Calu3 (cell line): ENCODE results near the gene FAM193A. TPM values are rescaled to one million over a fixed set of nuclear protein-coding genes. Genes with fewer than 3 reads are reported as not detected.

ENCODE experiments used
- BruUV-seq: library from RNA; stranded (reverse); fragments of 400-500 nt; replicated peaks from 2 replicates; lab custom pipeline; 2021; lab: Mats Ljungman, UMichigan
- CTCF ChIA-PET: fragments of 300-600 bp; sonication (Branson Sonifier 250); formaldehyde crosslinking; loops from one replicate; lab custom pipeline; 2022; ENCODE audit warnings: antibody characterized with exemption; lab: Charles Lee
- DNase-seq: peaks from one replicate; pipeline ENCODE4 v3.0.0; 2022
- H3K27ac Mint-ChIP-seq: one replicate; pipeline ENCODE4 v1.8.0; 2022; ENCODE audit warnings: mixed read lengths; ENCODE audit not compliant: unreplicated experiment
- H3K27me3 Mint-ChIP-seq: one replicate; pipeline ENCODE4 v1.8.0; 2022; ENCODE audit warnings: mixed read lengths; ENCODE audit not compliant: unreplicated experiment
- H3K36me3 Mint-ChIP-seq: one replicate; pipeline ENCODE4 v1.8.0; 2022; ENCODE audit warnings: mild to moderate bottlenecking, moderate library complexity, mixed read lengths; ENCODE audit not compliant: insufficient read depth, unreplicated experiment
- H3K4me1 Mint-ChIP-seq: one replicate; pipeline ENCODE4 v1.8.0; 2022; ENCODE audit warnings: mild to moderate bottlenecking, low read depth, mixed read lengths; ENCODE audit not compliant: unreplicated experiment
- H3K4me3 Mint-ChIP-seq: one replicate; pipeline ENCODE4 v1.8.0; 2022; ENCODE audit warnings: mild to moderate bottlenecking, low read depth, moderate library complexity, mixed read lengths; ENCODE audit not compliant: unreplicated experiment
- H3K9me3 Mint-ChIP-seq: one replicate; pipeline ENCODE4 v1.8.0; 2022; ENCODE audit warnings: low read depth, mixed read lengths; ENCODE audit not compliant: unreplicated experiment
- intact Hi-C: fragments of 100-400 bp; cut with micrococcal nuclease; formaldehyde crosslinking; loops from one replicate; pipeline ENCODE4 v1.10.0; 2022; ENCODE audit not compliant: unreplicated experiment
- total RNA-seq: library from RNA; stranded (reverse); gene quantifications from 2 replicates; pipeline ENCODE4 v1.2.3, GENCODE V29; 2022
- TF ChIP-seq, protein P1 (sequence below): fragments of 200-600 bp; IDR thresholded peaks from one replicate; pipeline ENCODE4 v1.8.0; 2022; ENCODE audit warnings: antibody characterized with exemption; ENCODE audit not compliant: unreplicated experiment

FAM193A gene
- total RNA-seq, 1 experiment from 2014 or later, result 20.0 TPM

DNA sequence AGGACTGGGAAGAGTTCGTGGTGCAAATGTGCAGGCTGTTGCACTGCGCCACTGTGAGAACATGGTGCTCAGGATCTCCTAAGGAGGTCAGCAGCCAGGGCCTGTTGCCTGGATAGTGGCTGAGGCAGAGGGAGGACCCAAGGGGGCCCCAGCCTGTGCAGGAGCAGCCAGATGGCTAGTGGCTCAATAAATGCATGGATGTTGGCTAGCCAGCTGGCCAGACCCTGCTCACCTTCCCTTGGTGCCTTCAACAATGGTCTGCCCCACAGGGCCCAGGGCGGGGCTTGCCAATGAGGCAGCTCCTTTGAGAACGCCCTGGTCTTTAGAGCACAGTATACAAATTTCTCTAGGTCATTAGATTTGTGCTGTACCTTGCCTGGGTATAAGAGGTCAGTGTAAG lies 152.2 kb downstream of the FAM193A start:
- Mint-ChIP-seq H3K27me3 (no peaks in the 10 kb centered on the region), H3K27ac (no peak overlapping the region), H3K4me1 (no peaks in the 10 kb centered on the region), H3K4me3 (no peak overlapping the region), H3K36me3 (peaks cover 6% of the 10 kb centered on the region), H3K9me3 (no peaks in the 10 kb centered on the region)
- no peak for DNase-seq
- TF ChIP-seq, protein P1, sequence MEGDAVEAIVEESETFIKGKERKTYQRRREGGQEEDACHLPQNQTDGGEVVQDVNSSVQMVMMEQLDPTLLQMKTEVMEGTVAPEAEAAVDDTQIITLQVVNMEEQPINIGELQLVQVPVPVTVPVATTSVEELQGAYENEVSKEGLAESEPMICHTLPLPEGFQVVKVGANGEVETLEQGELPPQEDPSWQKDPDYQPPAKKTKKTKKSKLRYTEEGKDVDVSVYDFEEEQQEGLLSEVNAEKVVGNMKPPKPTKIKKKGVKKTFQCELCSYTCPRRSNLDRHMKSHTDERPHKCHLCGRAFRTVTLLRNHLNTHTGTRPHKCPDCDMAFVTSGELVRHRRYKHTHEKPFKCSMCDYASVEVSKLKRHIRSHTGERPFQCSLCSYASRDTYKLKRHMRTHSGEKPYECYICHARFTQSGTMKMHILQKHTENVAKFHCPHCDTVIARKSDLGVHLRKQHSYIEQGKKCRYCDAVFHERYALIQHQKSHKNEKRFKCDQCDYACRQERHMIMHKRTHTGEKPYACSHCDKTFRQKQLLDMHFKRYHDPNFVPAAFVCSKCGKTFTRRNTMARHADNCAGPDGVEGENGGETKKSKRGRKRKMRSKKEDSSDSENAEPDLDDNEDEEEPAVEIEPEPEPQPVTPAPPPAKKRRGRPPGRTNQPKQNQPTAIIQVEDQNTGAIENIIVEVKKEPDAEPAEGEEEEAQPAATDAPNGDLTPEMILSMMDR, result no peak
- intact Hi-C loops, result no loop called here
- CTCF ChIA-PET, result no interaction called here
- BruUV-seq, result no TSS peak

DNA sequence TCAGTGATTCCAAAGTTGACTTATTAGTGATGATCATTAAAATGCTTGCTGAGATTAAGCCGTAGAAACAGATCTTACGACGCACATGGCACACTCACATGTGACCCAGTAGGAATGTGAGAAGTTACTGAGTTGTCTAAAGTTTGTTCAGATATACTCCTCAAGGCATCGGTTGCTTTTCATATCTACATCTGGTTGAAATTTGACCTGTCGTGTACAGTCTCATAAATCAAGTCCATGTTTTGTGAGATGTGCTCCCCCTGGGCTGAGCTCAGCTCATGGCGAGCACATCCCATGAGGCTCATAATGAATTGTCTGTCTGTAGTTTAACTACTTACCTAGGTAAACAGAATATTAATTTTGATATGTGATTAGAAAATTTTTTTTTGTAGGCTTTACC lies 152.7 kb downstream of the FAM193A start:
- Mint-ChIP-seq H3K27me3 (no peaks in the 10 kb centered on the region), H3K9me3 (no peaks in the 10 kb centered on the region), H3K36me3 (peaks cover 6% of the 10 kb centered on the region), H3K27ac (no peak overlapping the region), H3K4me1 (no peaks in the 10 kb centered on the region), H3K4me3 (no peak overlapping the region)
- BruUV-seq, result no TSS peak
- TF ChIP-seq, protein P1, result no peak
- DNase-seq, result no peak
- intact Hi-C loops, result no loop called here
- CTCF ChIA-PET, result no interaction called here

DNA sequence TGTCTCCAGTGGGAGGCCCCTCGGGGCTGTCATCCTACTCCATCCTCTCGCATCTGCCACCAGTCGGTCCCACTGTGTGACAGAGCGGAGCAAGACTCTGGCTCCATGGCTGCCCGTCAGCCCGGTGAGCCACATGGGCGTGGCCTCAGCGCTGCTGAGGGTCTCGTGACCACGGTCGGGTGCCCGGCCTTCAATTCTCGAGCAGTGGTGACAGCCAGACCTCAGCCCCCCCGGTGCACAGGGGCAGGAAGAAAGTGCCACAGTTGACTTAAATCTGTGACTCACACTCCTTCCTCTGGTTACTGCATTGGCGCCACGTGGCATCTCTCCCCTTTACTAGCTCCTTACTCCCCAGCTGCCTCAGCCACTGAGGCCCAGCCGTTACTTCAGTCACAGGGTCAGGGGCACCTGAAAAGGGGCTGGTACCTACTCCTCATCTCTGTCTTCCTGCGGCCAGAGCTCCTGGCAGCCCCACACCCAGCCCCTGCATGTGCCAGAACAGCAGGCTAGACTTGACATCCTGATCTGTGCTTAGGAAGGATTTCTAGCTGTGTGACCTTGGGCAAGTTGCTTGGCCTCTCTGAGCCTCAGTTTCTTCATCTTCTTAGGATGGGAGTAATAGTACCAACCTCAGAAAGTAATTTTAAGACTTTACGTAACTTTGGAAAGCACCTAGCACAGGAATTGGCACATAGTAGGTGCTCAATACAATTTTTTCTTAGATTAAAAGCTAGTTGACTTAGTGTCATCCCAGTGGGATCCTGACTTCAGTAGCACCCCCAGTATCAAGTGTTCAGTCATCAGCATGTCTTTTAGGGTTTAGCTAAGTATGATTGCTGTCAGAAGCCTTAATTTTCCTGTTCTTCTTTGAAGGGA lies 153.6 kb downstream of the FAM193A start:
- Mint-ChIP-seq H3K27me3 (no peaks in the 10 kb centered on the region), H3K36me3 (peaks cover 10% of the 10 kb centered on the region), H3K27ac (no peak overlapping the region), H3K9me3 (no peaks in the 10 kb centered on the region), H3K4me3 (no peak overlapping the region), H3K4me1 (no peaks in the 10 kb centered on the region)
- TF ChIP-seq, protein P1, result no peak
- no peak for DNase-seq
- intact Hi-C loops, result no loop called here
- CTCF ChIA-PET, result no interaction called here
- no TSS peak for BruUV-seq

DNA sequence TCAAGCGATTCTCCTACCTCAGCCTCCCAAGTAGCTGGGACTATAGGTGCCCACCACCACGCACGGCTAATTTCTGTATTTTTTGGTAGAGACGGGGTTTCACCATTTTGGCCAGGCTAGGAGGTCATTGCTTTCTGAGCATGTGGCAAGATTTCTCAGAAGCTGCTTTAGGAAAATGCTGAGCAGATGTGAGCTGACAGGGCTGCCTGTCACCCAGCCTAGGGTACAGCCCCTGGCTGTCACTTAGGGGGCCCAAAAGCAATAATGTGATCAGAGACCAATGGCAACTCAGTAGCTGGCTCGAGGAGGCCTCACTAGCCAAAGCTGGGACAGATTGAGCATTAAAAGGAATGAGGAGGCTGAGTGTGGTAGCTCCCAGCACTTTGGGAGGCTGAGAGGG lies 154.9 kb downstream of the FAM193A start:
- CTCF ChIA-PET, result no interaction called here
- no peak overlapping the region for H3K4me3 Mint-ChIP-seq
- intact Hi-C loops, result no loop called here
- TF ChIP-seq, protein P1, result no peak
- H3K9me3 Mint-ChIP-seq, result no peaks in the 10 kb centered on the region
- BruUV-seq, result no TSS peak
- DNase-seq, result no peak
- H3K27ac Mint-ChIP-seq, result no peak overlapping the region
- no peaks in the 10 kb centered on the region for H3K27me3 Mint-ChIP-seq
- peaks cover 10% of the 10 kb centered on the region for H3K36me3 Mint-ChIP-seq
- H3K4me1 Mint-ChIP-seq, result no peaks in the 10 kb centered on the region
